IMR-90 (cell line): Measurements from ENCODE around the gene SNAP29. TPM values are rescaled to one million over a fixed set of nuclear protein-coding genes. Genes with fewer than 3 reads are reported as not detected.

Experiments used
- ATAC-seq: fragments of 200-7000 bp; cut with Tn5 transposase; 2 replicates; pipeline ENCODE4 v1.9.1; 2020; ENCODE audit warnings: low read depth, mild to moderate bottlenecking, moderate library complexity
- BruUV-seq: library from RNA; stranded (reverse); fragments of 400-500 nt; replicated peaks from 2 replicates; lab custom pipeline; 2021; lab: Mats Ljungman, UMichigan
- CTCF ChIA-PET: fragments of 300-600 bp; formaldehyde crosslinking; extraction: SDS; loops from one replicate; lab custom pipeline; 2021; ENCODE audit warnings: antibody characterized with exemption; lab: Yijun Ruan, JAX
- POLR2A ChIA-PET: fragments of 300-600 bp; sonication (Branson Sonifier 250); formaldehyde crosslinking; loops from one replicate; lab custom pipeline; 2022; ENCODE audit warnings: antibody characterized with exemption; ENCODE audit not compliant: unreplicated experiment; lab: Charles Lee
- DNase-seq: peaks from one replicate; pipeline ENCODE4 v3.0.0; 2013
- H2AFZ ChIP-seq: replicated peaks from 2 replicates; pipeline ENCODE3; 2013; ENCODE audit warnings: low read length, mild to moderate bottlenecking; ENCODE audit not compliant: poor library complexity
- H2AK5ac ChIP-seq: 2 replicates; pipeline ENCODE4 v1.6.1; 2013; ENCODE audit warnings: low read depth, low read length, inconsistent platforms
- H2AK9ac ChIP-seq: replicated peaks from 2 replicates; pipeline ENCODE3; 2013; ENCODE audit warnings: mild to moderate bottlenecking, low read depth, low read length, moderate library complexity; ENCODE audit not compliant: poor library complexity
- H2BK120ac ChIP-seq: 2 replicates; pipeline ENCODE4 v1.6.1; 2013; ENCODE audit warnings: low read depth, low read length, inconsistent platforms
- H2BK15ac ChIP-seq: 3 replicates; pipeline ENCODE4 v1.6.1; 2013; ENCODE audit warnings: low read depth, low read length, inconsistent platforms
- H2BK20ac ChIP-seq: 2 replicates; pipeline ENCODE4 v1.6.1; 2013; ENCODE audit warnings: low read depth, mild to moderate bottlenecking, inconsistent platforms, low read length, moderate library complexity
- H2BK5ac ChIP-seq: 2 replicates; pipeline ENCODE4 v1.6.1; 2013; ENCODE audit warnings: mild to moderate bottlenecking, low read depth, low read length, inconsistent platforms; ENCODE audit not compliant: poor library complexity, severe bottlenecking
- H3K14ac ChIP-seq: replicated peaks from 2 replicates; pipeline ENCODE4 v1.6.1; 2013; ENCODE audit warnings: low read depth, low read length, inconsistent platforms
- H3K18ac ChIP-seq: 2 replicates; pipeline ENCODE4 v1.6.1; 2013; ENCODE audit warnings: low read depth, low read length, control low read depth
- H3K23ac ChIP-seq: 2 replicates; pipeline ENCODE4 v1.6.1; 2013; ENCODE audit warnings: low read depth, low read length, inconsistent platforms
- H3K27ac ChIP-seq: 2 replicates; pipeline ENCODE4 v1.5.1; 2013; ENCODE audit warnings: mild to moderate bottlenecking, control low read depth, low read length; ENCODE audit not compliant: insufficient read depth
- H3K27me3 ChIP-seq: 2 replicates; pipeline ENCODE4 v1.6.1; 2013; ENCODE audit warnings: low read length; ENCODE audit not compliant: control insufficient read depth, insufficient read depth
- H3K36me3 ChIP-seq: 2 replicates; pipeline ENCODE4 v1.6.1; 2013; ENCODE audit warnings: low read length, mixed read lengths; ENCODE audit not compliant: control insufficient read depth, insufficient read depth
- H3K4ac ChIP-seq: 2 replicates; pipeline ENCODE4 v1.6.1; 2013; ENCODE audit warnings: low read depth, low read length, inconsistent platforms
- H3K4me1 ChIP-seq: 2 replicates; pipeline ENCODE4 v1.6.1; 2013; ENCODE audit warnings: low read length, mixed read lengths; ENCODE audit not compliant: control insufficient read depth, insufficient read depth
- H3K4me2 ChIP-seq: 2 replicates; pipeline ENCODE4 v1.6.1; 2013; ENCODE audit warnings: low read depth, mild to moderate bottlenecking, control low read depth, low read length, moderate library complexity
- H3K4me3 ChIP-seq: 2 replicates; pipeline ENCODE4 v1.5.1; 2013; ENCODE audit warnings: low read depth, mild to moderate bottlenecking, control low read depth, low read length, moderate library complexity; ENCODE audit not compliant: insufficient read depth
- H3K56ac ChIP-seq: 2 replicates; pipeline ENCODE4 v1.6.1; 2013; ENCODE audit warnings: low read length, inconsistent platforms; ENCODE audit not compliant: insufficient read depth; ENCODE audit errors: extremely low read depth
- H3K79me1 ChIP-seq, 2 experiments: 2 replicates each; pipeline ENCODE4 v1.6.1; 2013; ENCODE audit warnings: low read length in 2 of 2, inconsistent platforms in 1 of 2, low read depth in 1 of 2
- H3K9ac ChIP-seq: 2 replicates; pipeline ENCODE4 v1.6.1; 2013; ENCODE audit warnings: low read depth, low read length, control low read depth
- H3K9me1 ChIP-seq: 2 replicates; pipeline ENCODE4 v1.6.1; 2013; ENCODE audit warnings: low read length, inconsistent platforms; ENCODE audit not compliant: insufficient read depth
- H3K9me3 ChIP-seq: 2 replicates; pipeline ENCODE4 v1.6.1; 2013; ENCODE audit warnings: low read length; ENCODE audit not compliant: control insufficient read depth, insufficient read depth
- H4K20me1 ChIP-seq: 2 replicates; pipeline ENCODE4 v1.6.1; 2013; ENCODE audit warnings: low read length, inconsistent platforms; ENCODE audit not compliant: insufficient read depth
- H4K5ac ChIP-seq: 2 replicates; pipeline ENCODE4 v1.6.1; 2013; ENCODE audit warnings: mild to moderate bottlenecking, low read depth, low read length, control low read depth
- H4K8ac ChIP-seq, 2 experiments: 2 replicates each; pipeline ENCODE4 v1.6.1; 2013; ENCODE audit warnings: low read depth in 2 of 2, low read length in 2 of 2, control low read depth in 1 of 2, inconsistent platforms in 1 of 2
- H4K91ac ChIP-seq: 2 replicates; pipeline ENCODE4 v1.6.1; 2013; ENCODE audit warnings: low read depth, low read length, inconsistent platforms; ENCODE audit not compliant: insufficient read depth
- BHLHE40 ChIP-seq: fragments of 150-350 bp; IDR thresholded peaks from 2 replicates; pipeline ENCODE4 v1.6.1; 2016; ENCODE audit warnings: mild to moderate bottlenecking, low read depth, low read length
- CEBPB ChIP-seq: IDR thresholded peaks from 2 replicates; pipeline ENCODE4 v1.6.1; 2012; ENCODE audit warnings: low read depth, low read length, improper control_type of control experiment
- CHD1 ChIP-seq: IDR thresholded peaks from 2 replicates; pipeline ENCODE4 v1.6.1; 2012; ENCODE audit warnings: low read depth, low read length, improper control_type of control experiment
- ELK1 ChIP-seq: fragments of 150-350 bp; IDR thresholded peaks from 2 replicates; pipeline ENCODE4 v1.6.1; 2016; ENCODE audit warnings: low read depth, mild to moderate bottlenecking, low read length, moderate library complexity, borderline replicate concordance
- FOS ChIP-seq: fragments of 150-350 bp; IDR thresholded peaks from 2 replicates; pipeline ENCODE4 v1.6.1; 2016; ENCODE audit warnings: low read depth, low read length
- MAFK ChIP-seq: IDR thresholded peaks from 2 replicates; pipeline ENCODE4 v1.6.1; 2012; ENCODE audit warnings: low read depth, low read length, improper control_type of control experiment
- MAZ ChIP-seq: IDR thresholded peaks from 2 replicates; pipeline ENCODE4 v1.6.1; 2012; ENCODE audit warnings: low read depth, mild to moderate bottlenecking, low read length, improper control_type of control experiment, moderate library complexity, borderline replicate concordance
- MXI1 ChIP-seq: IDR thresholded peaks from 2 replicates; pipeline ENCODE4 v1.6.1; 2012; ENCODE audit warnings: low read depth, mild to moderate bottlenecking, low read length, moderate library complexity, borderline replicate concordance
- NFE2L2 ChIP-seq: fragments of 150-350 bp; IDR thresholded peaks from 2 replicates; pipeline ENCODE4 v1.6.1; 2016; ENCODE audit warnings: low read depth, mild to moderate bottlenecking, low read length
- POLR2A ChIP-seq: IDR thresholded peaks from 2 replicates; pipeline ENCODE4 v1.6.1; 2012; ENCODE audit warnings: mild to moderate bottlenecking, low read depth, low read length
- RAD21 ChIP-seq: IDR thresholded peaks from 2 replicates; pipeline ENCODE4 v1.6.1; 2012; ENCODE audit warnings: low read length, improper control_type of control experiment
- RFX5 ChIP-seq: IDR thresholded peaks from 2 replicates; pipeline ENCODE4 v1.8.0; 2012; ENCODE audit warnings: low read depth, mild to moderate bottlenecking, low read length, moderate library complexity
- SMC3 ChIP-seq: fragments of 150-350 bp; IDR thresholded peaks from 2 replicates; pipeline ENCODE4 v1.6.1; 2016; ENCODE audit warnings: low read depth, mild to moderate bottlenecking, antibody characterized with exemption, low read length, moderate library complexity
- WGBS, 2 experiments: methylation state at CpG; one replicate each; pipeline versions ENCODE4 v1.1.5 to v1.1.7; 2013; ENCODE audit warnings: missing lambda C conversion rate in 2 of 2; ENCODE audit not compliant: insufficient read length in 1 of 2; ENCODE audit errors: extremely low coverage in 2 of 2; 5-methylcytosine and 5-hydroxymethylcytosine counted together
- dilution Hi-C: fragments of 300-500 bp; cut with HindIII; formaldehyde crosslinking; loops from one replicate; pipeline ENCODE4 v1.14.3; 2018; ENCODE audit warnings: low sequenced_read_pairs; ENCODE audit not compliant: unreplicated experiment
- in situ Hi-C: fragments of 300-500 bp; cut with MboI; formaldehyde crosslinking; loops from 3 replicates; pipeline ENCODE4 v1.14.3; 2019; ENCODE audit warnings: low sequenced_read_pairs, inconsistent platforms, mixed read lengths
- intact Hi-C: fragments of 100-400 bp; cut with micrococcal nuclease; formaldehyde crosslinking; loops from 2 replicates; pipeline ENCODE4 v1.10.0; 2022
- polyA plus RNA-seq, 3 experiments: library from polyadenylated mRNA; depleted of rRNA; stranded (reverse); fragments of >200 nt; gene quantifications; 2 replicates each; pipeline ENCODE4 v1.2.3, GENCODE V29; 2012; ENCODE audit warnings: low replicate concordance in 1 of 3
- total RNA-seq: library from RNA; depleted of rRNA; stranded (reverse); fragments of >200 nt; gene quantifications from 2 replicates; pipeline ENCODE4 v1.2.3, GENCODE V29; 2012
- TF ChIP-seq, protein P1 (sequence below): conservative IDR thresholded peaks from 2 replicates; pipeline ENCODE4 v1.5.1; 2012; ENCODE audit warnings: mild to moderate bottlenecking, low read depth, low read length, improper control_type of control experiment
- TF ChIP-seq, protein P2 (sequence below): fragments of 150-350 bp; IDR thresholded peaks from 2 replicates; pipeline ENCODE4 v1.6.1; 2017; ENCODE audit warnings: mild to moderate bottlenecking, antibody characterized with exemption, low read length, low read depth

SNAP29 gene
- total and polyA plus RNA-seq, 2 of the 4 experiments (the other 2 are of a cell fraction) = 10.6 to 29.5 TPM

DNA sequence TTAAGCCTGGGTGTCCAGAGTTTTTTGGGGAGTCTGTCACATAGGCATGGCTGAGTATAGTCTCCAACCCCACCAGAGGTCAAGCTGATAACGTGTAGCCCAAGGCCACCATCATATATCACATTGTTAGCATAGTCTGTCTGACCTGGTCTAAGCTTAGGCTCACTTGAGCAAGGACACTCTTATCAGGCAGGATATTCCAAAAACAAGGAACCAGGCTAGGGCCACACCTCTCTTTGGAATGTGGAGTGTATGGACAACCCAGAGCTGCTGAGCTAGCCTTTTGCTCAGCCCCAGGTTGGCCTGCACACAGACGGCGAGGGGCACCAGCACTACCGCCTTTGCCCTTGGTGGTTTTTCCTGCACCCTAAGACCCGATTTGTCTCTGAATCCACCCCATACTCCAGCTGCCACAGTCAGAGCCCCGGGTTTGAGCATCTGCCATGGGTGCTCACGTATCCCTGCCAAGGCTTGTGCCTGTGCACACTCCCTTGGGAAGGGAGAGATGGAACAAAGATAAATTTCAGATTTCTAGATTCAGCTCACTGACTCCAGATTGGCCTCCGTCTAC, 7.2 kb downstream of the SNAP29 start:
- H3K9me1 ChIP-seq = peaks cover 49% of the 10 kb centered on the region
- no peak overlapping the region for H3K18ac ChIP-seq
- dilution Hi-C loops (no loop called here), in situ Hi-C loops (no loop called here), intact Hi-C loops (no loop called here)
- peaks cover 39 to 78% of the 10 kb centered on the region in 2 experiments for H3K79me1 ChIP-seq
- DNase-seq = no peak
- no peak overlapping the region for H3K9ac ChIP-seq
- CTCF ChIA-PET = interaction anchor here (1.2 to 1.4 kb wide), 2 partner anchors 9 to 20 kb away, joined by 3 to 5 read pairs; no protein-coding TSS in a partner anchor
- H2BK120ac ChIP-seq = no peak overlapping the region
- H3K27me3 ChIP-seq = no peaks in the 10 kb centered on the region
- no peak overlapping the region; the same call in 1 of the 2 replicates for H3K14ac ChIP-seq
- WGBS, 2 experiments = no CpG with 5 or more reads among the region's 8 CpGs
- peaks cover 25% of the 10 kb centered on the region for H3K4me1 ChIP-seq
- POLR2A ChIA-PET = no interaction called here
- H4K5ac ChIP-seq = peak overlapping the region; percentile 9; the same call in 1 of the 2 replicates
- H3K56ac ChIP-seq = no peak overlapping the region
- peak overlapping the region; percentile 37; the same call in 1 of the 2 replicates for H3K23ac ChIP-seq
- H3K4me3 ChIP-seq = no peak overlapping the region
- ATAC-seq = no peak
- H2AK5ac ChIP-seq = peak overlapping the region; percentile 38; the same call in 1 of the 2 replicates
- no peak overlapping the region for H4K91ac ChIP-seq
- peaks cover 20% of the 10 kb centered on the region for H4K20me1 ChIP-seq
- no peak overlapping the region for H2BK15ac ChIP-seq
- H3K36me3 ChIP-seq = peaks cover 20% of the 10 kb centered on the region
- no peak overlapping the region for H3K4me2 ChIP-seq
- H3K27ac ChIP-seq = peak overlapping the region; percentile 88; the same call in 1 of the 2 replicates
- H3K4ac ChIP-seq = peak overlapping the region; percentile 22; the same call in 1 of the 2 replicates
- BruUV-seq = no TSS peak
- H3K9me3 ChIP-seq = no peaks in the 10 kb centered on the region
- no peak overlapping the region for H2AFZ ChIP-seq
- H2BK5ac ChIP-seq = peak overlapping the region; percentile 46
- H2AK9ac ChIP-seq = peak overlapping the region; percentile 46
- H4K8ac ChIP-seq = peak overlapping the region in 1 of 2 experiments; percentile 14; a peak in 2 of 4 replicates
- H2BK20ac ChIP-seq = no peak overlapping the region
- TF ChIP-seq MAZ (no peak), BHLHE40 (no peak), CEBPB (no peak), MXI1 (no peak), RFX5 (no peak), NFE2L2 (no peak), RAD21 (no peak), POLR2A (no peak), SMC3 (no peak), CHD1 (no peak), MAFK (no peak), FOS (no peak), ELK1 (no peak)
- TF ChIP-seq, protein P1, sequence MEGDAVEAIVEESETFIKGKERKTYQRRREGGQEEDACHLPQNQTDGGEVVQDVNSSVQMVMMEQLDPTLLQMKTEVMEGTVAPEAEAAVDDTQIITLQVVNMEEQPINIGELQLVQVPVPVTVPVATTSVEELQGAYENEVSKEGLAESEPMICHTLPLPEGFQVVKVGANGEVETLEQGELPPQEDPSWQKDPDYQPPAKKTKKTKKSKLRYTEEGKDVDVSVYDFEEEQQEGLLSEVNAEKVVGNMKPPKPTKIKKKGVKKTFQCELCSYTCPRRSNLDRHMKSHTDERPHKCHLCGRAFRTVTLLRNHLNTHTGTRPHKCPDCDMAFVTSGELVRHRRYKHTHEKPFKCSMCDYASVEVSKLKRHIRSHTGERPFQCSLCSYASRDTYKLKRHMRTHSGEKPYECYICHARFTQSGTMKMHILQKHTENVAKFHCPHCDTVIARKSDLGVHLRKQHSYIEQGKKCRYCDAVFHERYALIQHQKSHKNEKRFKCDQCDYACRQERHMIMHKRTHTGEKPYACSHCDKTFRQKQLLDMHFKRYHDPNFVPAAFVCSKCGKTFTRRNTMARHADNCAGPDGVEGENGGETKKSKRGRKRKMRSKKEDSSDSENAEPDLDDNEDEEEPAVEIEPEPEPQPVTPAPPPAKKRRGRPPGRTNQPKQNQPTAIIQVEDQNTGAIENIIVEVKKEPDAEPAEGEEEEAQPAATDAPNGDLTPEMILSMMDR = no peak
- TF ChIP-seq, protein P2, sequence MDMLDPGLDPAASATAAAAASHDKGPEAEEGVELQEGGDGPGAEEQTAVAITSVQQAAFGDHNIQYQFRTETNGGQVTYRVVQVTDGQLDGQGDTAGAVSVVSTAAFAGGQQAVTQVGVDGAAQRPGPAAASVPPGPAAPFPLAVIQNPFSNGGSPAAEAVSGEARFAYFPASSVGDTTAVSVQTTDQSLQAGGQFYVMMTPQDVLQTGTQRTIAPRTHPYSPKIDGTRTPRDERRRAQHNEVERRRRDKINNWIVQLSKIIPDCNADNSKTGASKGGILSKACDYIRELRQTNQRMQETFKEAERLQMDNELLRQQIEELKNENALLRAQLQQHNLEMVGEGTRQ = no peak
